ENCODE results near the gene PRDM16.

Gene PRDM16

GRCh38 chr1:3349968-3350299, 280.9 kb downstream of the PRDM16 start:
- Histone ChIP-seq H3K27me3 (ENCODE audit: control insufficient read depth in 3 of 3, insufficient read depth in 3 of 3, low read depth in 1 of 3, low read length in 3 of 3) (peaks cover 0 to 49% (median 0%) of the 10 kb centered on the region in 3 experiments), H2BK120ac (ENCODE audit: low read depth, low read length) (no peak overlapping the region), H3K27ac (replicated peaks; ENCODE audit: low read length) (no peak overlapping the region), H3K9me3 (replicated peaks in 1 of 2; ENCODE audit: control insufficient read depth in 2 of 2, insufficient read depth in 1 of 2, low read depth in 1 of 2, low read length in 2 of 2) (peaks cover 0 to 2% of the 10 kb centered on the region in 2 donors), H3K36me3 (replicated peaks in 1 of 2; ENCODE audit: control insufficient read depth in 2 of 2, insufficient read depth in 2 of 2, low read length in 2 of 2) (no peaks in the 10 kb centered on the region), H2BK5ac (ENCODE audit: low read length) (peak overlapping the region; percentile 28), H2AFZ (ENCODE audit: low read length) (no peak overlapping the region), H4K8ac (ENCODE audit: low read depth, low read length) (no peak overlapping the region), H3K79me1 (ENCODE audit: low read depth, low read length) (peaks cover 4% of the 10 kb centered on the region), H2BK15ac (ENCODE audit: low read length) (no peak overlapping the region), H3K4me1 (ENCODE audit: control insufficient read depth in 2 of 2, insufficient read depth in 1 of 2, low read depth in 1 of 2, low read length in 2 of 2) (peaks cover 7 to 44% of the 10 kb centered on the region in 2 donors), H3K9ac (ENCODE audit: low read depth, low read length, poor library complexity) (no peak overlapping the region), H4K91ac (ENCODE audit: low read depth, low read length, poor library complexity) (no peak overlapping the region), H3K23ac (ENCODE audit: low read depth, low read length, poor library complexity) (no peak overlapping the region), H2BK12ac (ENCODE audit: low read length) (no peak overlapping the region), H3K18ac (ENCODE audit: low read length) (peak overlapping the region; percentile 90), H3K4me2 (ENCODE audit: insufficient read depth, low read length, poor library complexity, severe bottlenecking) (no peak overlapping the region), H3K4ac (ENCODE audit: low read length) (no peak overlapping the region), H3K14ac (ENCODE audit: low read length) (no peak overlapping the region), H2AK5ac (ENCODE audit: low read depth, low read length) (peak overlapping the region; percentile 70), H3K4me3 (ENCODE audit: low read length in 2 of 2) (no peak overlapping the region)
- WGBS, 2 donors (ENCODE audit: extremely low coverage in 2 of 2, insufficient read length in 2 of 2, insufficient replicate concordance in 1 of 2), result no CpG with 5 or more reads among the region's 3 CpGs
- DNase-seq (ENCODE audit: low spot score), result no peak

- peaks cover 4% of the 10 kb centered on the region for H3K79me1 ChIP-seq (ENCODE audit: low read depth, low read length)
- peak overlapping the region; percentile 68 for H2BK15ac ChIP-seq (ENCODE audit: low read length)
- H3K18ac ChIP-seq (ENCODE audit: low read length), result peak overlapping the region; percentile 81
- no peak overlapping the region for H3K4me3 ChIP-seq (ENCODE audit: low read length in 2 of 2)
- H3K4me1 ChIP-seq (ENCODE audit: control insufficient read depth in 2 of 2, insufficient read depth in 1 of 2, low read depth in 1 of 2, low read length in 2 of 2), result peaks cover 7 to 49% of the 10 kb centered on the region in 2 donors
- no peaks in the 10 kb centered on the region for H3K36me3 ChIP-seq (replicated peaks in 1 of 2; ENCODE audit: control insufficient read depth in 2 of 2, insufficient read depth in 2 of 2, low read length in 2 of 2)
- H3K27me3 ChIP-seq (ENCODE audit: control insufficient read depth in 3 of 3, insufficient read depth in 3 of 3, low read depth in 1 of 3, low read length in 3 of 3), result peaks cover 0 to 55% (median 0%) of the 10 kb centered on the region in 3 experiments
- H2BK5ac ChIP-seq (ENCODE audit: low read length), result peak overlapping the region; percentile 82
- H3K9ac ChIP-seq (ENCODE audit: low read depth, low read length, poor library complexity), result no peak overlapping the region
- DNase-seq (ENCODE audit: low spot score), result no peak
- H2BK12ac ChIP-seq (ENCODE audit: low read length), result no peak overlapping the region
- H2AK5ac ChIP-seq (ENCODE audit: low read depth, low read length), result peak overlapping the region; percentile 70
- no CpG with 5 or more reads among the region's 20 CpGs for WGBS, 2 donors (ENCODE audit: extremely low coverage in 2 of 2, insufficient read length in 2 of 2, insufficient replicate concordance in 1 of 2)
- H4K91ac ChIP-seq (ENCODE audit: low read depth, low read length, poor library complexity), result no peak overlapping the region
- no peak overlapping the region for H3K4ac ChIP-seq (ENCODE audit: low read length)
- H3K27ac ChIP-seq (replicated peaks; ENCODE audit: low read length), result no peak overlapping the region
- H3K4me2 ChIP-seq (ENCODE audit: insufficient read depth, low read length, poor library complexity, severe bottlenecking), result no peak overlapping the region
- H2AFZ ChIP-seq (ENCODE audit: low read length), result no peak overlapping the region
- no peak overlapping the region for H3K23ac ChIP-seq (ENCODE audit: low read depth, low read length, poor library complexity)
- H4K8ac ChIP-seq (ENCODE audit: low read depth, low read length), result no peak overlapping the region
- H3K14ac ChIP-seq (ENCODE audit: low read length), result no peak overlapping the region
- peak overlapping the region; percentile 35 for H2BK120ac ChIP-seq (ENCODE audit: low read depth, low read length)
- H3K9me3 ChIP-seq (replicated peaks in 1 of 2; ENCODE audit: control insufficient read depth in 2 of 2, insufficient read depth in 1 of 2, low read depth in 1 of 2, low read length in 2 of 2), result no peaks in the 10 kb centered on the region
These were observed 281.7 kb downstream of the PRDM16 start for GRCh38 chr1:3350506-3351261.

GRCh38 chr1:3351449-3352298, 282.7 kb downstream of the PRDM16 start:
- Histone ChIP-seq H3K79me1 (ENCODE audit: low read depth, low read length) (peaks cover 4% of the 10 kb centered on the region), H3K27me3 (ENCODE audit: control insufficient read depth in 3 of 3, insufficient read depth in 3 of 3, low read depth in 1 of 3, low read length in 3 of 3) (peaks cover 0 to 64% (median 0%) of the 10 kb centered on the region in 3 experiments), H3K36me3 (replicated peaks in 1 of 2; ENCODE audit: control insufficient read depth in 2 of 2, insufficient read depth in 2 of 2, low read length in 2 of 2) (no peaks in the 10 kb centered on the region), H3K4me3 (ENCODE audit: low read length in 2 of 2) (peak overlapping the region in 1 of 2 donors; percentile 36), H3K27ac (replicated peaks; ENCODE audit: low read length) (peak overlapping the region; percentile 97), H2AFZ (ENCODE audit: low read length) (peak overlapping the region; percentile 87), H3K4ac (ENCODE audit: low read length) (peak overlapping the region; percentile 99), H4K8ac (ENCODE audit: low read depth, low read length) (peak overlapping the region; percentile 87), H2BK15ac (ENCODE audit: low read length) (peak overlapping the region; percentile 97), H3K18ac (ENCODE audit: low read length) (peak overlapping the region; percentile 100), H2BK12ac (ENCODE audit: low read length) (peak overlapping the region; percentile 100), H2AK5ac (ENCODE audit: low read depth, low read length) (peak overlapping the region; percentile 96), H2BK5ac (ENCODE audit: low read length) (peak overlapping the region; percentile 96), H3K14ac (ENCODE audit: low read length) (peak overlapping the region; percentile 25), H2BK120ac (ENCODE audit: low read depth, low read length) (peak overlapping the region; percentile 97), H4K91ac (ENCODE audit: low read depth, low read length, poor library complexity) (peak overlapping the region; percentile 99), H3K9me3 (replicated peaks in 1 of 2; ENCODE audit: control insufficient read depth in 2 of 2, insufficient read depth in 1 of 2, low read depth in 1 of 2, low read length in 2 of 2) (no peaks in the 10 kb centered on the region), H3K4me2 (ENCODE audit: insufficient read depth, low read length, poor library complexity, severe bottlenecking) (peak overlapping the region; percentile 58), H3K23ac (ENCODE audit: low read depth, low read length, poor library complexity) (peak overlapping the region; percentile 96), H3K9ac (ENCODE audit: low read depth, low read length, poor library complexity) (peak overlapping the region; percentile 74), H3K4me1 (ENCODE audit: control insufficient read depth in 2 of 2, insufficient read depth in 1 of 2, low read depth in 1 of 2, low read length in 2 of 2) (peaks cover 7 to 49% of the 10 kb centered on the region in 2 donors)
- no CpG with 5 or more reads among the region's 11 CpGs for WGBS, 2 donors (ENCODE audit: extremely low coverage in 2 of 2, insufficient read length in 2 of 2, insufficient replicate concordance in 1 of 2)
- DNase-seq (ENCODE audit: low spot score), result peak; percentile 24

All from neuronal stem cell (in vitro differentiated cells).